Psoas muscle (tissue), 8 donors: Measurements from ENCODE around the gene FNTB. TPM values are rescaled to one million over a fixed set of nuclear protein-coding genes. Genes with fewer than 3 reads are reported as not detected.
A peak's percentile ranks its signal among the peaks of the same experiment; 100 is the strongest.

ENCODE experiments used
- ATAC-seq, 4 donors: fragments of 200-7000 bp; cut with Tn5 transposase; one replicate each; pipeline ENCODE4 v1.9.1; 2020; ENCODE audit warnings: moderate library complexity in 3 of 4, mild to moderate bottlenecking in 2 of 4
- DNase-seq, 2 donors: peaks; one replicate each; pipeline ENCODE4 v3.0.0-alpha.2; 2020
- H3K27ac ChIP-seq: fragments of 200-600 bp; one replicate; pipeline ENCODE4 v1.8.0; 2022
- H3K27me3 ChIP-seq, 3 donors: fragments of 200-600 bp in 1 of 3; one replicate each; pipeline versions ENCODE4 v1.6.1 to v1.8.0; 2013 to 2022; ENCODE audit warnings: low read length in 2 of 3, mild to moderate bottlenecking in 2 of 3, moderate library complexity in 1 of 3; ENCODE audit not compliant: insufficient read depth in 3 of 3
- H3K36me3 ChIP-seq, 2 donors: fragments of 200-600 bp in 1 of 2; one replicate each; pipeline versions ENCODE4 v1.6.1 to v1.8.0; 2013 to 2022; ENCODE audit warnings: low read depth in 1 of 2, mild to moderate bottlenecking in 1 of 2, moderate library complexity in 1 of 2; ENCODE audit not compliant: insufficient read depth in 1 of 2
- H3K4me1 ChIP-seq: fragments of 200-600 bp; one replicate; pipeline ENCODE4 v1.8.0; 2022
- H3K4me3 ChIP-seq: fragments of 200-600 bp; one replicate; pipeline ENCODE4 v1.8.0; 2022; ENCODE audit warnings: mild to moderate bottlenecking
- H3K9me3 ChIP-seq: fragments of 200-600 bp; one replicate; pipeline ENCODE4 v1.8.0; 2022
- CTCF ChIP-seq: fragments of 200-600 bp; IDR thresholded peaks from one replicate; pipeline ENCODE4 v1.8.0; 2022; ENCODE audit warnings: antibody characterized with exemption
- WGBS, 3 donors: extraction: QIAGEN DNeasy Blood & Tissue Kit; methylation state at CpG; one replicate each; pipeline versions ENCODE4 v1.1.6 to v1.1.7; 2013; 5-methylcytosine and 5-hydroxymethylcytosine counted together
- intact Hi-C, 2 donors: fragments of 100-400 bp; cut with DNase I; formaldehyde crosslinking; loops; one replicate each; pipeline versions ENCODE4 v1.11.0 to v1.14.2; 2022
- polyA plus RNA-seq, 3 donors: library from polyadenylated mRNA; stranded (reverse); fragments of 200-250 nt; gene quantifications; one replicate each; pipeline ENCODE4 v1.2.3, GENCODE V29; 2013
- total RNA-seq, 4 donors: library from RNA; stranded (reverse); fragmentation: NEBNext Ultra II Directional in 2 of 4; extraction: Animal tissue kit (Norgen Biotek cat#: 25700) in 2 of 4; gene quantifications; one replicate each; pipeline versions ENCODE4 v1.2.1 to v1.2.4, GENCODE V29; 2021 to 2023
- donor health status: healthy with polysubstance abuse.
- donor health status: DM: no; HTN: no; CAD: no; lungs with moderate emphysema.
- donor health status: Bipolar disorder and iron deficiency.
- donor health status: healthy.
- donor health status: DM: yes; HTN: yes; CAD: no.
- donor health status: DM: no; HTN: no; CAD: no.
- donor health status: DM: no; HTN: no; CAD: no.
- donor health status: DM: yes; HTN: yes; CAD: no.

FNTB gene
- total and polyA plus RNA-seq, 7 donors = 10.2 to 28.8 (median 19.4) TPM

GRCh38 chr14:64944041-64944440, 42.7 kb upstream of the FNTB start:
- intact Hi-C loops = no loop called here
- TF ChIP-seq CTCF = no peak
- WGBS, 3 donors = 80 to 87% (median 81%) methylated on average over 2 of the region's 2 CpGs
- Histone ChIP-seq H3K27me3 (no peaks in the 10 kb centered on the region), H3K4me3 (no peak overlapping the region), H3K36me3 (peaks cover 0 to 36% of the 10 kb centered on the region in 2 donors), H3K9me3 (no peaks in the 10 kb centered on the region), H3K27ac (no peak overlapping the region), H3K4me1 (peaks cover 14% of the 10 kb centered on the region)
- ATAC-seq (no peak), DNase-seq (no peak)

- Histone ChIP-seq H3K27ac (no peak overlapping the region), H3K27me3 (no peaks in the 10 kb centered on the region), H3K36me3 (peaks cover 0 to 39% of the 10 kb centered on the region in 2 donors), H3K9me3 (no peaks in the 10 kb centered on the region), H3K4me3 (no peak overlapping the region), H3K4me1 (peaks cover 16% of the 10 kb centered on the region)
- 86 to 95% (median 94%) methylated on average over 4 of the region's 4 CpGs for WGBS, 3 donors
- DNase-seq (no peak), ATAC-seq (no peak)
- TF ChIP-seq CTCF = no peak
- intact Hi-C loops = no loop called here
Observed at GRCh38 chr14:64944861-64945260, 41.8 kb upstream of the FNTB start.

GRCh38 chr14:64945431-64946178, 41.1 kb upstream of the FNTB start:
- WGBS, 3 donors = 76 to 87% (median 79%) methylated on average over 12 of the region's 12 CpGs
- TF ChIP-seq CTCF = no peak
- Histone ChIP-seq H3K27me3 (no peaks in the 10 kb centered on the region), H3K27ac (peak overlapping the region; percentile 36), H3K4me3 (no peak overlapping the region), H3K4me1 (peaks cover 24% of the 10 kb centered on the region), H3K36me3 (peaks cover 0 to 35% of the 10 kb centered on the region in 2 donors), H3K9me3 (no peaks in the 10 kb centered on the region)
- DNase-seq (no peak), ATAC-seq (peak in 1 of 4 donors; percentile 33)
- intact Hi-C loops = no loop called here

- intact Hi-C loops = no loop called here
- H3K4me3 ChIP-seq = no peak overlapping the region
- no peak for TF ChIP-seq CTCF
- ATAC-seq (no peak), DNase-seq (no peak)
- WGBS, 3 donors = 86 to 95% (median 86%) methylated on average over 6 of the region's 6 CpGs
- peaks cover 28% of the 10 kb centered on the region for H3K4me1 ChIP-seq
- peak overlapping the region; percentile 36 for H3K27ac ChIP-seq
- H3K36me3 ChIP-seq = peaks cover 0 to 35% of the 10 kb centered on the region in 2 donors
- H3K27me3 ChIP-seq = no peaks in the 10 kb centered on the region
- H3K9me3 ChIP-seq = no peaks in the 10 kb centered on the region
Observed at GRCh38 chr14:64946310-64947045, 40.2 kb upstream of the FNTB start.
